Measurements from ENCODE around the gene RNASE11.

- TF ChIP-seq HNF4G (IDR thresholded peaks at IDR 0.05), result no peak
- TF ChIP-seq CTCF (IDR thresholded peaks at IDR 0.05; ENCODE audit: low read depth, low read length, missing input control), result no peak
- no peak for TF ChIP-seq FOXA1 (IDR thresholded peaks at IDR 0.05)
- TF ChIP-seq YY1 (IDR thresholded peaks at IDR 0.05), result no peak
- TF ChIP-seq ATF3 (IDR thresholded peaks at IDR 0.05), result no peak
- TF ChIP-seq TAF1 (conservative IDR thresholded peaks at IDR 0.05), result no peak
- no peak for TF ChIP-seq REST (IDR thresholded peaks at IDR 0.05)
- TF ChIP-seq, protein P1, sequence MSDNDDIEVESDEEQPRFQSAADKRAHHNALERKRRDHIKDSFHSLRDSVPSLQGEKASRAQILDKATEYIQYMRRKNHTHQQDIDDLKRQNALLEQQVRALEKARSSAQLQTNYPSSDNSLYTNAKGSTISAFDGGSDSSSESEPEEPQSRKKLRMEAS (IDR thresholded peaks at IDR 0.05), result no peak
Observed at GRCh38 chr14:20559461-20559904, 28.3 kb downstream of the RNASE11 start.

All from liver (tissue), 3 donors.